Heart left ventricle (tissue), 16 donors: ENCODE results near the gene RHOT2. TPM values are rescaled to one million over a fixed set of nuclear protein-coding genes. Genes with fewer than 3 reads are reported as not detected.
A peak's percentile ranks its signal among the peaks of the same experiment; 100 is the strongest.

Experiments used
- ATAC-seq, 4 donors: fragments of 200-7000 bp; cut with Tn5 transposase; one replicate each; pipeline ENCODE4 v1.9.1; 2020 to 2022; ENCODE audit warnings: moderate library complexity in 4 of 4, mild to moderate bottlenecking in 3 of 4, moderate number of reproducible peaks in 1 of 4
- DNase-seq, 5 donors: peaks; one replicate each; pipeline ENCODE4 v3.0.0-alpha.2; 2020
- H3K27ac ChIP-seq, 12 donors: fragments of 200-600 bp; sonication (generic) in 4 of 12; one replicate each; pipeline versions ENCODE4 v1.5.0 to v1.8.0; 2016 to 2022; ENCODE audit warnings: mild to moderate bottlenecking in 2 of 12
- H3K27me3 ChIP-seq, 9 donors: fragments of 200-600 bp; sonication (generic) in 2 of 9; one replicate each; pipeline versions ENCODE4 v1.5.1 to v1.8.0; 2016 to 2022; ENCODE audit warnings: mild to moderate bottlenecking in 3 of 9
- H3K36me3 ChIP-seq, 9 donors: fragments of 200-600 bp; sonication (generic) in 2 of 9; one replicate each; pipeline versions ENCODE4 v1.5.0 to v1.8.0; 2018 to 2022; ENCODE audit warnings: mild to moderate bottlenecking in 2 of 9
- H3K4me1 ChIP-seq, 12 donors: fragments of 200-600 bp; sonication (generic) in 4 of 12; one replicate each; pipeline versions ENCODE4 v1.5.0 to v1.8.0; 2016 to 2022; ENCODE audit warnings: mild to moderate bottlenecking in 3 of 12
- H3K4me3 ChIP-seq, 12 donors: fragments of 200-600 bp; sonication (generic) in 4 of 12; one replicate each; pipeline versions ENCODE4 v1.5.0 to v1.8.0; 2017 to 2022; ENCODE audit warnings: mild to moderate bottlenecking in 9 of 12, moderate library complexity in 4 of 12
- H3K9me3 ChIP-seq, 12 donors: fragments of 200-600 bp; sonication (generic) in 4 of 12; one replicate each; pipeline versions ENCODE4 v1.5.0 to v1.8.0; 2016 to 2022; ENCODE audit warnings: mild to moderate bottlenecking in 1 of 12
- CTCF ChIP-seq, 12 donors: fragments of 200-600 bp; sonication (generic) in 4 of 12; IDR thresholded peaks; one replicate each; pipeline versions ENCODE4 v1.5.0 to v1.8.0; 2018 to 2022; ENCODE audit warnings: antibody characterized with exemption in 12 of 12, mild to moderate bottlenecking in 5 of 12
- POLR2A ChIP-seq, 2 donors: fragments of 450-650 bp; IDR thresholded peaks; one replicate each; pipeline ENCODE4 v1.6.1; 2017; ENCODE audit warnings: antibody characterized with exemption in 2 of 2, mild to moderate bottlenecking in 2 of 2, moderate library complexity in 2 of 2
- WGBS, 4 donors: extraction: QIAGEN DNeasy Blood & Tissue Kit in 2 of 4; methylation state at CpG; one replicate each; pipeline versions ENCODE4 v1.1.5 to v1.1.7; 2013 to 2018; 5-methylcytosine and 5-hydroxymethylcytosine counted together
- intact Hi-C, 10 donors: fragments of 100-400 bp; cut with DNase I; formaldehyde crosslinking; loops; one replicate each; pipeline versions ENCODE4 v1.11.1 to v1.14.2; 2022
- polyA plus RNA-seq, 2 donors: library from polyadenylated mRNA; stranded (reverse); fragments of 200-250 nt; gene quantifications; one replicate each; pipeline ENCODE4 v1.2.3, GENCODE V29; 2013
- total RNA-seq, 9 donors: library from RNA; depleted of rRNA in 2 of 9; stranded (reverse); fragments of >200 nt in 2 of 9; fragmentation: NEBNext Ultra II Directional in 3 of 9; extraction: Animal tissue kit (Norgen Biotek cat#: 25700) in 3 of 9; gene quantifications; one replicate each; pipeline versions ENCODE4 v1.1.0 to v1.2.4, GENCODE V29; 2016 to 2023
- donor health status: ischemic (EF 13 %, LVEDD 7.1; RV severe dilation, severe dysfunction).
- donor health status: healthy with polysubstance abuse.
- donor health status: DM: no; HTN: yes; CAD: no.
- donor health status: DM: no; HTN: no; CAD: no.
- donor health status: ischemic (EF 25% LVEDD 6.9; RV normal size, moderate dysfunction).
- donor health status: ischemic (EF 25% LVEDD 5.7; RV mildly dilated, moderate dysfunction).
- donor health status: healthy.
- donor health status: DM: yes; HTN: yes; CAD: no.
- donor health status: ischemic (EF 35%, LVEDD 5.7; RV mildly dilated, moderate dysfunction).
- donor health status: nonischemic (EF 11% LVEDD 7.7; RV severe dilation, severe dysfunction).
- donor health status: DM: yes; HTN: yes; CAD: no.
- donor health status: PGD.
- donor health status: ischemic (EF 29% LVEDD 5.4; RV normal size, mild dysfunction).
- donor health status: nonischemic (EF 23%, LVEDD 6.1; RV moderate dilation, normal function).

The RHOT2 gene
- total and polyA plus RNA-seq, 11 donors: 33.7 to 143 (median 83.5) TPM

GRCh38 chr16:682493-683395 lies 14.8 kb downstream of the RHOT2 start:
- H3K36me3 ChIP-seq: peaks cover 0 to 41% (median 24%) of the 10 kb centered on the region in 9 donors
- no peak overlapping the region for H3K27ac ChIP-seq
- H3K27me3 ChIP-seq: no peaks in the 10 kb centered on the region
- WGBS, 4 donors: 84 to 85% (median 84%) methylated on average over 34 to 36 of the region's 36 CpGs
- ATAC-seq (no peak), DNase-seq (no peak)
- H3K4me3 ChIP-seq: peak overlapping the region in 6 of 12 donors; percentile 61 to 86 (median 74)
- TF ChIP-seq CTCF (IDR thresholded peaks at IDR 0.05) (no peak), POLR2A (IDR thresholded peaks at IDR 0.05) (no peak)
- peaks cover 14 to 65% (median 51%) of the 10 kb centered on the region in 12 donors for H3K4me1 ChIP-seq
- no peaks in the 10 kb centered on the region for H3K9me3 ChIP-seq
- intact Hi-C loops: no loop called here

GRCh38 chr16:683396-684070 lies 15.6 kb downstream of the RHOT2 start:
- Histone ChIP-seq H3K9me3 (no peaks in the 10 kb centered on the region), H3K4me1 (peaks cover 14 to 68% (median 52%) of the 10 kb centered on the region in 12 donors), H3K4me3 (peak overlapping the region; percentile 46 to 86 (median 64)), H3K36me3 (peaks cover 0 to 41% (median 24%) of the 10 kb centered on the region in 9 donors), H3K27ac (peak overlapping the region in 11 of 12 donors; percentile 54 to 91 (median 76)), H3K27me3 (no peaks in the 10 kb centered on the region)
- intact Hi-C loops: no loop called here
- 13 to 26% (median 16%) methylated on average over 22 to 57 of the region's 57 CpGs for WGBS, 4 donors
- DNase-seq (peak in 1 of 5 donors; percentile 33), ATAC-seq (no peak)
- TF ChIP-seq CTCF (IDR thresholded peaks at IDR 0.05) (no peak), POLR2A (IDR thresholded peaks at IDR 0.05) (no peak)

- intact Hi-C loops: no loop called here
- Histone ChIP-seq H3K36me3 (peaks cover 0 to 41% (median 24%) of the 10 kb centered on the region in 9 donors), H3K4me1 (peaks cover 14 to 70% (median 52%) of the 10 kb centered on the region in 12 donors), H3K27ac (peak within 1 kb of the TSS in 11 of 12 donors; percentile 62 to 91 (median 79)), H3K27me3 (no peaks in the 10 kb centered on the region), H3K4me3 (peak within 1 kb of the TSS; percentile 46 to 86 (median 64)), H3K9me3 (no peaks in the 10 kb centered on the region)
- TF ChIP-seq CTCF (IDR thresholded peaks at IDR 0.05) (no peak), POLR2A (IDR thresholded peaks at IDR 0.05) (peak in 1 of 2 donors; percentile 80)
- 2 to 7% (median 4%) methylated on average over 19 to 91 of the region's 91 CpGs for WGBS, 4 donors
- ATAC-seq (peak; percentile 72 to 83 (median 74)), DNase-seq (peak; percentile 98 to 99 (median 98))
These were observed 16.3 kb downstream of the RHOT2 start, which contains the start of gene JMJD8 for GRCh38 chr16:684071-684794. JMJD8 (minus strand) TSS chr16:684334; CDS start chr16:684319, 15 bp downstream.
